ENCODE measurements around the gene OSBPL6.

DNA sequence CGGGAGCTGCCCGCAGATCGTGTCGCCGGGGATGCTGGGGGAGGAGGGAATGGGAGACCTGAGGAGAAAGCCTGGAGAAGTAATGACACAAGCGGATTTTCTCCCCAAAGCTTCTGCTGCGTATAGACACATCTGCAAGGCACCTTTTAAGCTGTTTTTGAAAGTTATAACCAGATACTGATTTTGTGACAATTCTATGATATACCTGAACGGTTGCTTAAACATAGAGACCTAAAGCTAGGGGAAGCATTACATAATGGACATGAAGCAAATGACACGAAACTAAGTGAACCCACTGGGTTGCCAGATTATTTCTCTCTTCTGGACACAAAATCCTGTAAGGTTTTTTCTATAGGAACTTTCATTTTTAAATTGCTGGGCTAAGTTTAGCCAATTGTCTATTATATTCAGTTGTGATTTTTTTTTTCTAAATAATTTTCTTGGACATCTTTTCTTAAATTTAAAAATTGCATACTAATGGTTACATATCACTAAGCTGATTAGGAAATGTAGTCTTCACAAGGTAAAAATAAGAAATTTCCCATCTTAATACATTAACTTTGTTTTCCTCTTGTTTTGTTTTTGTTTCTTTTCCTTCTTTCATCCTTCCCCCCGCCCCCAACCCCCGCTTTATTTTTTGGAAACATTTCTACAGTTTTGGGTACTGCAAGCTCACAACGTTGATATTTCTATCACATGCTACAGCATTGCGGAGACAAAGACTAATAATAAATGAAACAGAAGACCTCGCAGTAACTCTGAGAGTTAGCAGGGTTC, 1.3 kb downstream of the OSBPL6 start:
- TF ChIP-seq, protein P1, sequence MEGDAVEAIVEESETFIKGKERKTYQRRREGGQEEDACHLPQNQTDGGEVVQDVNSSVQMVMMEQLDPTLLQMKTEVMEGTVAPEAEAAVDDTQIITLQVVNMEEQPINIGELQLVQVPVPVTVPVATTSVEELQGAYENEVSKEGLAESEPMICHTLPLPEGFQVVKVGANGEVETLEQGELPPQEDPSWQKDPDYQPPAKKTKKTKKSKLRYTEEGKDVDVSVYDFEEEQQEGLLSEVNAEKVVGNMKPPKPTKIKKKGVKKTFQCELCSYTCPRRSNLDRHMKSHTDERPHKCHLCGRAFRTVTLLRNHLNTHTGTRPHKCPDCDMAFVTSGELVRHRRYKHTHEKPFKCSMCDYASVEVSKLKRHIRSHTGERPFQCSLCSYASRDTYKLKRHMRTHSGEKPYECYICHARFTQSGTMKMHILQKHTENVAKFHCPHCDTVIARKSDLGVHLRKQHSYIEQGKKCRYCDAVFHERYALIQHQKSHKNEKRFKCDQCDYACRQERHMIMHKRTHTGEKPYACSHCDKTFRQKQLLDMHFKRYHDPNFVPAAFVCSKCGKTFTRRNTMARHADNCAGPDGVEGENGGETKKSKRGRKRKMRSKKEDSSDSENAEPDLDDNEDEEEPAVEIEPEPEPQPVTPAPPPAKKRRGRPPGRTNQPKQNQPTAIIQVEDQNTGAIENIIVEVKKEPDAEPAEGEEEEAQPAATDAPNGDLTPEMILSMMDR (IDR thresholded peaks at IDR 0.05) = no peak
- TF ChIP-seq POLR2A (IDR thresholded peaks at IDR 0.05) = no peak

All from heart left ventricle (tissue), 13 donors.